GM18873 (cell line): Measurements from ENCODE around the gene CAMKV.
"Not testable (repeated sequence)": the region's sequence is repeated elsewhere in the genome, so short reads cannot be mapped to it uniquely, and the experiment has no call there.

Source experiments
- ATAC-seq: cut with Tn5 transposase; IDR thresholded peaks from one replicate; pipeline ENCODE4 v1.9.1; 2021; ENCODE audit warnings: mild to moderate bottlenecking, moderate library complexity, moderate number of reproducible peaks; ENCODE audit not compliant: unreplicated experiment, low FRiP score

Gene CAMKV

DNA sequence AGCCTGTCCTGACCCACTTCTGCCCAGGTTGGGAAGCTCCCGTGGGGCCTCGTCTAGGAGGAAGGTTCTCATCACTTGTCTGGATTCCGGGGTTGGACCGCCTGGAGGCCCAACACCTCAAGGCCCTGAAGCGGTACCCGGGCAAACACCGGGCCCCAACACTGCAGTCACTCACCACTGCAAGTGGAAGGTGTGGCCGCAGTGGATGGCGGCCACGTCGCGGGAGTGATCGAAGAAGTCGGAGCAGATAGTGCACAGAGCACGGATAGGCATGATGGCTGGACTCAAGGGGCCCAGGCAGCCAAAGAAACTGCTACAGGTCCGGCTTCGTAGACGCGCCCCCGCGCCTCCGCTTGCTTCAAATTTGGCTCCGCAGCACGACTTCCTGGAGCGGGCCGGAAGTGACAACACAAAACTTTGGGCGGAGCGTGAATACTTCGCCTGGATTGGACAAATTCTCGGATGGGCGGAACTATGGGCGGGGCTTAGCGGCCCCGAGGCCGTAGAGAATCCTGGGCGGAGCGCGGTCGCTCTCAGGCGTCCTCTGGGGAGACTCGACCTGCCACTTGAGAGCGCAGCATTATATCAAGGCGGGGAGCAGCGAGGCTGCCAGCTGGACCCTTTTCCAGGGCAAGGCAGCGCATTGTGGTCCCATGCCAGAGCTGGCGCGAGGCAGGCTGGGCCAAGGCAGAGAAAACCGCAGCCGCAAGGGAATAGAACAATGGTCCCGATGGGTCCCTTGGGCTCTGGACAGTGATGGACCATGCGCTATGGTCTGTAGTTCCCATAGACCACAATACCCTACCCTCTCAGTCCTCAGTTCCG is 13.3 kb downstream of the CAMKV start, which contains the start of gene TRAIP:
TSS of gene TRAIP (minus strand) at position 384 of the 825 bp plus-strand sequence. CDS start at position 273, 111 bp downstream.
- ATAC-seq: peak; percentile 87

GRCh38 chr3:49855662-49856061 is 14.0 kb downstream of the CAMKV start:
- no peak for ATAC-seq

DNA sequence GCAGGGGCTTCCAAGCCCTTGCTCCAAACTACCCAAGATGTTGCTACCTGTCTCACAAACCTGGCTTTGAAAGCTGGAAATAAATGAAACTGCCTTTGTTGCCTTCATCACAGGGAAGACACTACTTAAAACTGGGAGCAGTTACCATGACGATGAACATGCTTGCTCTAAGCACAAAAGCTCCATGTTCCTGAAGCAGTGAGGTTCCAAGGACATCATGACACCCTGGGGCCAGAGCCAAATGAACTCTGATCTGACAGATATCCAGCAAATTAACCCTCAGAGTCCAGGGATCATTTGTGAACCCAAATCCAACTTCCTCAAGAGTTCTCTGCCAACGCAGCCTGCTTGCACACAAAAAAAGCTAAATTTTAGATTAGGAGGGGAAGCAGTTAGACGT is 24.0 kb downstream of the CAMKV start:
- no peak for ATAC-seq

GRCh38 chr3:49844464-49845183 is 25.1 kb downstream of the CAMKV start:
- no peak for ATAC-seq

- no peak for ATAC-seq
Observed at GRCh38 chr3:49842843-49843517, 26.7 kb downstream of the CAMKV start.

DNA sequence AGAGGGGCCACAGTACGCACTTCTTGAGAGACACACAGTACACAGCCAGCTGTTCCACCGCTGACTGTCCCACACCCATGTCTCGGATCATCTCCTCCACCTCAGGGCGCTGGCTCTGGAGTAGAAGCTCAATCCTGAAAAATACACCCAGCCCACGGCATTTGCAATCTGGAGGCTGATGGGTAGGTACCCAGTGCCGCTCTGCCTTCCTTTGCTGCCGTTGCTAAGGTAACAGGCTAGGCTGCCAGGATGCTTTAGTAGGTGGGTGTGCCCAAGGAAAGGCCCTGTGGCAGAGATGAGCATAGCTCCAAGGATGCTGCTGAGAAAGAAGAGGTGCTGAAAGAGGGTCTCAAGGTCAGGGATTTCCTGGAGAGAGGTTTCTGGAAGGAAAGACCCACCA is 27.9 kb downstream of the CAMKV start:
- no peak for ATAC-seq

GRCh38 chr3:49841126-49841696 is 28.5 kb downstream of the CAMKV start:
- no peak for ATAC-seq

- ATAC-seq: no peak
Observed at GRCh38 chr3:49840388-49840787, 29.3 kb downstream of the CAMKV start.

DNA sequence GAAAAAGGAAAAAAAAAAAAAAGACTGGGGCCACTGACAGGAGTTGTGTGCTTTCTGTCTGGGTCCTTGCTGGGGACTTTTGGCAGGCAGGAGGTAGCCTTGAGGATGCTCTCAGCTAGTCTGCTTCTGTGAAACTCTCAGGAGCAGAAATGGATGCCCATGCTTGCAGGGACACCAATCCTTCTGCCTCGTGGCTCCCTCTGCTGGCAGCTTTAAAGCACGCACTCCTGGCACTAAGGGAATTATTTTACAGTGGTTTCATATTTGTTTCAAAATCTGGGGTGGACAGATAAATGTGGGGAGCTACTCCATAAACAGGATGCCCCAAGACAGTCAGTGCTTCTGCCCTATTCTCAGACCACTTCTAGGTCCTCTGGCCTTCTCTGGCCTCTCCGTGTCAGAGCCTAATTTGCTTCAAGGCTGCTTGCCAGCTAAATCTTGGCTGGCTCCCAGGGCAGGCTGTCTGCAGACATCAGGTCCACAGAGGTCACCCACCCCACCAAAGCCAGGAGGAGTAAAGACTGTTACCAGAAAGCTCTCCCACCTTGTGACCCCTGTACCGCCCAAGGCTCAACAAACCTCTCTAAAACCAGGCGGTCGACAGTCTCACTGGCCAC is 30.4 kb downstream of the CAMKV start:
- no peak for ATAC-seq

GRCh38 chr3:49831341-49831740 is 38.4 kb downstream of the CAMKV start:
- ATAC-seq: no peak

DNA sequence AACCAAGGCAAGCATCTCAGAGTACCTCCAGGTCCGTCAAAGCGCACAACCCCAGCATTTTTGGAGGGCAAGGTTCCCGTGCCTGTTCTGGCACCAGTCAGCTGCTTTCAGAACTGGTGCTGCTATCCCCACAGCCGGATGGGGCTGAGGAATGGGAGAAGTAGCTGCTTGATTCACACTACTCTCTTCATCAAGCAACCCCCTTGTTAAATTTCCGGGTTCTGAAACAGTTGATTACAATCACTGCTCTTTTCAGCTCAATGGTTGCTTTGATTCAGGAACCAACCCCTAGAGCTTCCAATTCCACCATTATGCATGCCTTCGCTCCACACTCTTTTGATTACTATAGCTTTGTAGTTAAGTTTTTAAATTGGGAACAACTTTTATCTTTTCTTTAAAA is 43.7 kb downstream of the CAMKV start:
- ATAC-seq: no peak

DNA sequence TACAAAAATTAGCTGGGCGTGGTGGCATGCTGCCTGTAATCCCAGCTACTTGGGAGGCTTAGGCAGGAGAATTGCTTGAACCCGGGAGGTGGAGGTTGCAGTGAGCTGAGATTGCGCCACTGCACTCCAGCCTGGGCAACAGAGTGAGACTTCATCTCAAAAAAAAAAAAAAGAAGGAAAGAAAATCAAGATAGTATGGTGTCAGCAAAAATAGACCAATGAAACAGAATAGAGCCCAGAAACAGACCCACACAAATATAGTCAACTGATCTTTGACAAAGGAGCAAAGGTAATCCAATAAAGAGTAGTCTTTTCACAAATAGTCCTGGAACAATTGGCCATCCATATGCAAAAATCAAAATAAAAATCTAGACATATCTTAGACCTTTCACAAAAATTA is 46.6 kb downstream of the CAMKV start:
- ATAC-seq: not testable (repeated sequence)

DNA sequence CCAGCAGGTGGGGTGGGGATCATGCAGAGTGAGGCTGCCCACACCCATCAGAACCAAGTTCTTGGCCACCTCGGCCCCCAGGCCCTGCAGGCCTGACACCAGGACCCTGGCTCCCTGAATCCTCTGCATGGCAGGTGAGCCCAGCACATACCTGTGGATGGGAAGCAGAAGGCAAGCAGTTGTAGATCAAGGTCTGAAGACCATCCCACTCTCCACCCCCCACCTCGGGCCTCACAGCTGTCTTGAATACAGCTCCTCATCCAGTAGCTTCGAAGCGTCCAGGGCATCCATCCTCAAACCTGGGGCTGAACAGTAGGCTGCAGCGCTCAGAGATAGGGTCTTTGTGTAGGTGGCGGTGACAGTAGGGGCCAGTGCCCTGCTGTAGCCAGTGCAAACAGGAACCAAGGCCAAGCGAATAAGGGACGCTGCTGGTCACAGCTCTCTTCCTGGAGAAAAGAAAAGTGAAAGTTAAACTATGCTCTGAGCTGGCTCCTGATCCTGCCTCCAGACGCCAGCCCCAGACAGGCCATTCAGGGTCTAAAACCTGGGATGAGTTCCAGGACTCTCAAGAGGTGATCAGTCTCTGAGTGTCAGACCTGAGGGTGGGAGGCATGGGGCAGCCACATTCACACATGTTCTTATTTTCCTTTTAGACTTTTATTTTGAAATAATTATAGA is 56.1 kb downstream of the CAMKV start, which contains the start of gene UBA7:
TSS of gene UBA7 (minus strand) at position 457 of the 678 bp plus-strand sequence. CDS start at position 291, 166 bp downstream.
- ATAC-seq: no peak

DNA sequence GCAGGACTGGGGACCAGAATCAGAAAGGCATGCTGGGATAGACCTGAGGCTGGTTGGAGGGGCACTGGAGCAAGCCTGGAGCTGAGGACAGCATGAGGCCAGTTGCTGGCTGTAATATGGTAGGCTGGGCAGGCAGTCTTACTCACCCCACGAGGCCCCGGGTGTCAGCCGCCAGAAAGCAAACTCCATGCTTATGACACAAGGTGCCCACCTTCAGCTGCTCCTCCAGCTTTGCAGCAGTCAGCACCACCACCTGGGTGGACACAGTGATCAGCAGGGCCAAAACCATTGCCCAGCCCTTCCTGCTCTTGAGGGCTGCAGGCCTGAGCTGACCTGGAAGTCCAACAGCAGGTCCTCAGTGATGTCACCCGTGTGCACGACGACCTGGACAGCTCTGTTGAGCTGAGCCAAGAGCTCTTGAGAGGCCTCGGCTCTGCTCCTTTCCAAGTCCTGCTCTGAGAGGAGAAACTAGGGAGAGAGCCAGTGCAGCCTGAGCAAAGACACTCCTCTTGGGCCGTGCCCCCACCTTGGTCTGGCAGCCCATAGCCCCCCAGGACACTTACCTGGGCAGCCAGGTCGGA is 56.7 kb downstream of the CAMKV start:
- ATAC-seq: no peak
